Activated CD4-positive, alpha-beta T cell treated with anti-CD3 and anti-CD28 coated beads for 48 hours (primary cell): ENCODE data around the gene SESN3.
"Not testable (repeated sequence)": the region's sequence is repeated elsewhere in the genome, so short reads cannot be mapped to it uniquely, and the experiment has no call there.

Experiments used
- DNase-seq: peaks from one replicate; pipeline ENCODE4 v3.0.0-alpha.2; 2020

SESN3 gene, protein sequence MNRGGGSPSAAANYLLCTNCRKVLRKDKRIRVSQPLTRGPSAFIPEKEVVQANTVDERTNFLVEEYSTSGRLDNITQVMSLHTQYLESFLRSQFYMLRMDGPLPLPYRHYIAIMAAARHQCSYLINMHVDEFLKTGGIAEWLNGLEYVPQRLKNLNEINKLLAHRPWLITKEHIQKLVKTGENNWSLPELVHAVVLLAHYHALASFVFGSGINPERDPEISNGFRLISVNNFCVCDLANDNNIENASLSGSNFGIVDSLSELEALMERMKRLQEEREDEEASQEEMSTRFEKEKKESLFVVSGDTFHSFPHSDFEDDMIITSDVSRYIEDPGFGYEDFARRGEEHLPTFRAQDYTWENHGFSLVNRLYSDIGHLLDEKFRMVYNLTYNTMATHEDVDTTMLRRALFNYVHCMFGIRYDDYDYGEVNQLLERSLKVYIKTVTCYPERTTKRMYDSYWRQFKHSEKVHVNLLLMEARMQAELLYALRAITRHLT

DNA sequence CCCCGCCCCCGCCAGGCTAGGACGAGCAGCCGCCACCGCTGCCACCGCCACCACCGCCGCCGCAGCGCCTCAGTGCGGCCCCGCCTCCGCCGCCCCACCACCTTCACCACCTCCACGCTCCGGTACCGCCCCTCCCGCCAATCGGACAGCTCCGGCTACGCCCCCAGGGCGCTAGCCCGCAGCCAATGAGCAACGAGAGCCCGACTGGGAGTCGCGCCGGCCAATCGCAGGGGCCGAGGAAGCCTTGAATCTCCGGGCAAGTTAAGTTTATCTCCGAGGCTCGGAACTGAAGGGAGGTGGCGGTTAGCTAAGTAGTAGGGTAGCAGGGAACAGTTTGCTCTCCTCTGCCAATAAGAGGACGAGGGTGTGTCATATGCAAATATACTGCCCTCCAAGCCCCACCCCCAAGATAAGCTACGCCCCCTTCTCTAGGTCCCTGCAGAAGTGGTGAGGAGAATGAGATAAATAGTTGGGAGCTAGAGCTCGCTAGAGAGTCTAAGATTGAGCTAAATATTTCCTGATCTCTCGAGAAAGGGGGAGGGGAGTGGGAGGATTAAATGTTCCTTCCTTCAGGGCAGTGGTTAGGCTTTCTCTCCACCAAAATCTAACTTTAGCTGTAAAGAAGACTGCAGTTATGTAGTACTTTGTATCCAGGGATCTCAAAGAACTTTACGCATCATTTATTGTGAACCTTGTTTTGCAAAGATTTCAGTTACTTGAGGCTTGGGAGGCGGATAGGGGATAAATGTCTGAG, at the start of gene SESN3:
Gene SESN3 (minus strand): TSS at position 76 of the 754 bp plus-strand sequence. CDS start 342 bp downstream, outside the sequence.
- DNase-seq = peak; percentile 98

DNA sequence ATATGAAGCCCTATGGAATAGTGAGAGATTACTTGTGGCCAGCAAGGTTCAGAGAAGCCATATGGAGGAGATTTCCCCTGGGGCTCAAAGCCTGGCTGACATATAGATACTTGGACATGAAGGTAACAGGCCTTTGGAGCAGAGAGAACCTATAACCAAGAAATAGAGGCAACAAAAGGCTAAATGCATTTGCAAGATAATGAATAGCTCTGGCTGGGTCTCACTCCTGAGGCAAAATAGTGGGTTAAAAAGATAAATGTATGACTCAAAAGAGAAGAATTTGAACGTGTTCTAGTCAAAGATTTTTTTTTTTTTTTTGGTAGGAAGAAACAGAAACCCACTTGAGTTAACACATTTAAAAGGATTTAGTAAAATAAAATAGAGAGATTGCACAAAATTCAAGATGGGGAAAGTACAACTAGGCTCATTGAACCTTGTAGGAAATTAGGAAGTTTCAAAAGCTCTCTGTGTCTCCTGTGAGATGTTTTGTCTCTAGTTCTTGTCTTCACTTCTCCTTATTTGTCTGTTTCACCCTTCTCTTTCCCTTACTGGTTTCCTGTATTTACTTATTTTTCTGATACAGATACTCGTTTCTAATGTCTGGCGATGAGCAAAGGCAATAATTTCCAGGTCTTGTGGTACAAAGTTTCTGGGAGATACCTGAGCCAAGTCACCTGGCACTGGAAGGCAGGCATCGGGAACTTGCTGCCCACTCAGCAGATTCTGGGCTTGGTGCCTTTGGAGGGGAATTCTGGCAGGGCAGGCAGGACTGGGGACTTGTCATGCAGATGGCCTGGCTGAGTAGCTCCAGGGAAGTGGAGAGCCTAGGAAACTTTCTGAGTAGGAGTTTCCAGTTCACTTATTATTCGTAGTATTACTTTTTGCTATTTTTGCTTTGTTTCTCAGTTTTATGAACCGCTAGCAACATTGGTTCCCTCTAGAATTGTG, 49.2 kb upstream of the SESN3 start:
- DNase-seq = no peak

DNA sequence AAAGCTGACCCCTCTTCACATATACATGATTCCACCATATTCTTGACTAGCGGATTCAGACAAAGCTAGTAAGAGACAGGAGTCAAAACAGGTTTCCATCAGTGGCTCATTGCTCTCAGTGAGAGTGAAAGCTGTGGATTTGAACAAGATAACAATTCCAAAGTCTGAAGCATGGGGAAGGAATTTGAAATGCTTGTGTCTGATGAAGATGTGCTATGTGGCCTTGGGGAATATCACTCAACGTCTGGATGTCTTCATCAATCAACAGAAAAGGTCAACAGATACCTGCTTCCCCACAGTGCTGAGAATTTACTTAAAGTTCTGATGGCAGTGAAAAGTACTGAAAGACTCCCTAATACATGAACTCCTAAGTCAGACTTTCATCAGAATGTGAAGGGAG, 46.9 kb upstream of the SESN3 start:
- no peak for DNase-seq

DNA sequence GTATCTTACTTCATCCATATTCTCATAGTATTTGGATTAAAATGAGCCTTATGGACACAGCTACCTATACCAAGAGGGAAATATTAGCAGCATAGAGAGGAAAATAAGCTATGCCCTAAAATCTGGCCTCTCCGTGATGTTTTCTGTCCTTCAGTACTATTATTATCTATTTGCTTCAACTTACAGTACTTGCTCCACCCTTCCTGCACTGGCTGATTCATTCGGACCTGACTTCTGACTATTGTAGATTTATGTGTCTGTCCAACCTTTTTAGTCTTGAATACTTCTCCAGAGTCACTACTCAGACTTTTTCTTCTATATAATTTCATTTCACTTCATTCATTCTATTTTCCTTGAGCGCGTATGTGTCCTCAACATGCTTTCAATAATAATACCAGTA, 45.1 kb upstream of the SESN3 start:
- no peak for DNase-seq

DNA sequence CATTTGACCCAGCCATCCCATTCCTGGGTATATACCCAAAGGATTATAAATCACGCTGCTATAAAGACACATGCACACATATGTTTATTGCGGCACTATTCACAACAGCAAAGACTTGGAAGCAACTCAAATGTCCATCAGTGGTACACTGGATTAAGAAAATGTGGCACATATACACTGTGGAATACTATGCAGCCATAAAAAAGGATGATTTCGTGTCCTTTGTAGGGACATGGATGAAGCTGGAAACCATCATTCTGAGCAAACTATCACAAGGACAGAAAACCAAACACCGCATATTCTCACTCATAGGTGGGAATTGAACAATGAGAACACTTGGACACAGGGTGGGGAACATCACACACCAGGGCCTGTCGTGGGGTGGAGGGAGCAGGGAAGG, 42.6 kb upstream of the SESN3 start:
- DNase-seq = not testable (repeated sequence)

DNA sequence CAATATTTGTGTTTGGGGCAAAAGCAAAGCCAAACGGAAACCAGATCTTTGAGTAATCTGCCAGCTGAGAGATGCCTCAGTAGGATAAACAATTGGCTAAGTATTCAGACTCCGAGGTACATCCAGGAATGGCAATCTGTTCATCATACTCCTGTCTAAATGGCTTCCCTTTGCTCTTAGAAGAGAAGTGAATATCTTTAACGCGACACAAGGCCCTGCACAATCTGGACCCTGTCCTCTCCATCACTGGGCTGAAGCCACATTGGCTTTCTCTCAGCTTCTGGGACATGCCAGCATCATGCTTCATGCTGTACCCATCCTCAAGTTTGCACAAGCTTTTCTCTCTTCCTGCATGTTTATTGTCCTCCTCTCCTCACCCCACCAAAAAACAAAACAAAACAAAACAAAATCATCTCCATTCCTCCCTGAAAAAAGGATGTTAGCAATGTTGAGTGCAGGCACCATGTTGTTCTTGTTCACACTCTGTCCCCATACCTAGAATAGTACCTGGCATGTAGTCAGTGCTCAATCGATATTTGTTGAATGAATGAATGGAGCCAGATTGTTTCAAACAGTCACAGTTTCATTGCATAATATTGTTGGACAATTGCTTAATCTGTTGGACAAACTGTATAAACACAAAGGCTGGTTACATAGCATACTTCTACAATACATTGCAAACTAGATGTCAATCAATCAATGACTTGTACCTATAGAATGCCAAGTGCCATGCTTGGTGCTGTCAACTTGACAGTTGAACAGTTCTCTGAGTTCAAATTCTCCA, 38.2 kb upstream of the SESN3 start:
- no peak for DNase-seq

DNA sequence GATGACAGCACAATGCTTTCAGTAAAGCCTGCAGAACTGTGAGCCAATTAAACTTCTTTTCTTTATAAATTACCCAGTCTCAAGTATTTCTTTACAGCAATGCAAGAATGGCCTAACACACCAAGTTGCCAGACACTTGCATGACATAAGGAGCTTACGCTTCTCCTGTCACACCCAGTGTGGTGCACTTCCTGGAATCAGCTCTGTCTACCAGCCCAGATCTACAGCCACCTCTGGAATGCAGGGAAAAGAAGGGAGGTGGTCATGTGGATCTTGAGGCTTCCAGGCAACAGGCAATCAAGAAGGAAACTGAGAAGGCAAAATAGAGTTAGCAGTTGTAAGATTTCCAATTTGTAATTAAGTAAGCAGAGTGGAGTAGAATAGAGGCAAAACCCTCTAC, 37.4 kb upstream of the SESN3 start:
- no peak for DNase-seq

DNA sequence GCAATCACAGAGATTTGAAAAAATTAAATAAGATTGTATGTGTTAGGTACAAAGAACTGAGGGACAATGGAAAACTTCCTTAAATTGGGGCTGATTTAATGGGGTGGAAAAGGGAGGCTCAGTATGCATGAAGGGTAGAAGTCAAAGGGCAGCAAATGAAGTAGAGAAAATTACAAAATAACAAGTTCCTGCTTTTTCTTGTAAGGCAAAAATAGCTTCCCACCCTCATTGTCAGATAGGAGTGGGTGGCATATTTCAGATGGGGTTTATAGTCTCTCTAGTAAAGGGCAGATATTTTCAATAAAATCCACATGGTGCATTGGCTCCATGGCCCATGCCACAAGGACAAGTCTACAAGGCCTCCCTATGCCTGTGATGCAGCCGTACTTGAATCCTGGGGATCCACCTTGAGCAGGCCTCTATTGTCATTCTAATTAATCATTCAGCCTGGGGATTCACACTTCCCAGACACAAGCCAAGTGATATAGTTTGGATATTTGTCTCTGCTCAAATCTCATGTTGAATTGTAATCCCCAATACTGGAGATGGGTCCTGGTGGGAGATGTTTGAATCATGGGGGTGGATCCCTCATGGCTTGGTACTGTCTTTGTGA, 36.7 kb upstream of the SESN3 start:
- DNase-seq = no peak

DNA sequence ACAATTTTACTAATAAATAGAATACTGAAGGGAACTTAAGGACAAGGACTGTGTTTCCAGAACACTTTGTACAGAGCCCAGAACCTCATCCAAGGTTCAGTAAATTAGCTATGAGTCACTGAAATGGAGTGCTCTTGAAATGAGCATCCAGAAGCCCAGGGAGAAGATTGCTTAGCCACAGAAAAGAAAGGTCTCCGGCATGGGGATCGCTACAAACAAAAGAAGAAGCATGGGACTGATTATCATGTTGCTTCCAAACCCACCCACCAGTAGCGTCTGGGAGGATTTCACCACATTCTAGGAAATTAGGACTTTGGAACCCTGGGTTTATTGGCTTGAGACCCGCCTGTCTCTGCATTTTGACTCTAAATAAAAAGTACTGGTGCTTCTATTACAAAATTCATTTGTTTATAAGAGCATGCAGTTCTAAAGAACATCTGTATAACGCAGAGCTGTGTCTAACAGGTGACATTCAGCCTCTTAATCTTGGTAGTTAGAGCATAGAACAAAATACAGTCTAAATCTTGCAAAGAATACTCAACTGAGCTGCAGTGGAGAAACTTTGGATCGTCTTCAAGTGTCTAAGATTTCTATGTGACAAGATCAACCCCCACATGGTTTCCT, 35.9 kb upstream of the SESN3 start:
- DNase-seq = no peak

DNA sequence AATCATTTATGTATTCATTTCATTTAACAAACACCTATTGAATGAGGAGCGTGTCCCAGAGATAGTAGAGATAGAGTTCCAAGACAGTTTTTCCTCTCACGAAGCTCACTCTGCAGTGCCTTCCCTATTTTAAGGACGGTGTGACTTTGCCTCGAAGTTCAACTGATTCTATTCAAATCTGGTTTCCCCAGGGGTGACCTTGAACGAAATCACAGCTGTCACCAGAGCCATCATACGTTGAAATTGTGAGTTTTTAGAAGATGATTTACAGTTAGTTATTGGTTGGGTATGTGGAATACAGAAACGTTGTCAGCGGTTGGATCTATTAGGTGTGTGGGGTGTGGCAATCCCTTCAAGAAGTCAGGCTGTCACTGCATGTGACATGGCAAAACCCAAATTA, 33.9 kb upstream of the SESN3 start:
- DNase-seq = no peak

DNA sequence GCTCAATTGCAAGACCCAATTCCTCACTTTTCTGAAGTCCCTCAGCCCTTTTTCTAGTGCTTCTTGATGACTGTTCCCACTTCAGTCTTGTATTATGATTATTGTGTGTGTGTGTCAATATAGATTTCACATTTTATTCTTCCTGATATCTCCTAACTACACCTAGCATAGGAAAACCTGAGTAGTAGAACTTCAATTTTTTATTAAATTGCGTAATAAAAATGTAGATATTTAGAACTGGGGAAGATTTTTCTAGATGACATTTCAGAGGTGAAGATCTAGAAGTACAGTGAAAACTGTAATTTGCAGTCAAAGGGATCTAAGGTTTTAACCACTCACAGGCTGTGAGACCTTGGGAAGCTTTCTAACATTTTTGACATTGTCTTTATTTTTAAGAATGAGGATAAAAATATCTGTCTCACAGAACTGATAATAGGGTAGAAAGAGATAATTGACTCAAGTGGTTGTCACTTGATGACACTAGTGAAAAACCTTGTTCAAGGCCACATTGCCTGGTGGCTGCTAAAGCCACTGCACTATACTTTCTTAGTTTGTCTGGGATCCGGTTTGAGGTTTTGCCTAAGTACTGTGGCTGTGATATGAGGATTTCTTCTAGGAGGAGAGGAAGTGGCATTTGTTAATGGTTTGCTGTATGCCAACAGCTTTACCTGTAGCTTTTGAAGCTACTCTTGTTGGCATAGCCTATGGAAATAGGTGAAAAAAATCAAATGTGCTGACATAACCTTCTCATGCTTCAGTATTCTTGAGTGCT, 32.2 kb upstream of the SESN3 start:
- DNase-seq = no peak

DNA sequence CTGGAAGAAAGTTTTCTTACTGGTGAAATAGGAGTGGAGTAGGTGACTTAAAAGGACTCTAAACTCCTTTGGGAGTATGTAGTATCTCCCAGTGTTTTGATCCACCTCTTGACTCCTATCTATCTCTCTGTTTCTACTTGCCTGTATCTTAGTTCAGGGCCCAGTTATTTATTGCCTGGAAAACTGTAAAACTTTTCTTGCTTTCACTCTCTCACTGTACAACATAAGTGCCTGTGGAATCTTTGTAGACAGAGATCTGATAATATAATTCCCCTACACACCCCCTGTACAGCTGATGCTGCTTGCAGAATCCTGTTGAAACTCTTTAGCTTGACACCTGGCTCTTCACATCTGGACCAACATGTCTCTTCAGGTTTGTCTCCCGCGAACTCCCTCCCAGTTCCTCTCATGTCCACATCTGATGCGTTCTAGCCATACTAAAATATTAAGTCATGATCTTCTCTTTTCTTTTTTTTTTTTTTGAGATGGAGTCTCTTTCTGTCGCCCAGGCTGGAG, 26.5 kb upstream of the SESN3 start:
- no peak for DNase-seq

DNA sequence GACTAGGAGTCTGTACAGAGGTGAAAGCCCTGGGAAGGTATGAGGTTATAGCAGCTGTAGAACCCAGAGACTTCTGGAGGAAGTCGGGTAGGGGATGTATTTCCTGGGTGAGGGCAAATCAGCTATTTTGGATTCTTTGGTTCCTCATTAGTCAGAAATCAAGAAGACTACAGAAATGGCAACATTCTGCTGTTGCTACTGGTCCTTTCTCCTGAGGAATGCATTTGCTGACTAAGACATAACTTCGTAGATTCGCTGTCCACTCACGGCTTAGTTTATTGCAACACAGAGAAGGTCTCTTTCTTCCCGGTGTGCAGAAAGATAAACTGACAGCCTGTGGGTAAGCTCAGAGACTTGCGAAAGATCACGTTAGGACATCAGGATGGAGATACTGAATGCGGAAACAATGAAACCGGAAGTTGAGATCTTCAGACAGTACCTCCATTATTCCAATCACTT, 25.3 kb upstream of the SESN3 start:
- DNase-seq = no peak

DNA sequence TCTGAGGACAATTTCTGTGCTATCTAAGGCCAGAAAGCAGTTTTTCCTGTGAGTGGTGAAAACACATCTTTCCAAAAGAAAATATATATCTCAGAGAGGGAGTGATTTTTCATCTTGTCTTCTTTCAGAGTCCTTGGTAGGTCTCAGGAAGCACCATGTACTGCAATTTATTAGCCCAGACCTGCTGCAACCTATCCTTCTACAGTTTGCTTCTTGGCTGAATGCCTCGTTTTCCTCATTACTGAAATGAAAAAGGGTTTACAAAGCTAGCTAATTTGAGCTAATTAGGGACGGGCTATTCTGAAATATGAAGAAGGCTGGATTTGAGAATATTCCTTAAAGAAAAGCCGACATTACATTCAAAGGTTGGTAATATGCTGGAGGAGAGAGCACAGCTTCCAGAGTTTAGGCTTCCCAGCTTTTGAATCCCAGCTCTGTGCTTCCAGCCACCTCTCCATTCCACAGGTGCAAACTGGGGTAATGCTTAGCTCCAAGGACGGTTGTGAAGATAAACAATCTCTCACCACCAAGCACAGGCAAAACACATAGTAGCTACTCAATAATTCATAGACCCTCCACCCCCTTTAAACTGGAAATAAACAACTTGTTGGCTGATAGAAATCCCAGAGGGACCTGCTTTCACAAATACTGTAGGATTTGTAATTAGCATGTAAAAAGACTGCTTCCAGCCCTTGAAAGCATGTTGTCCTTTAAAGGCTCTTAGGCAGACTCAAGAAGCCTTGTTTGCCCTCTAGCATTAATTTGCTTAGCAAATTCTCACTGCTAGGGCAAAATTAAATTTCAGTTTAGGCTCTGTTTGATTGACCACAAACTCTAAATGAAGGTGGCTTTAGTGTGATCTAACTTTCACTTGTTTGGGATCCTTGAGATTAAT, 24.5 kb upstream of the SESN3 start:
- DNase-seq = no peak

DNA sequence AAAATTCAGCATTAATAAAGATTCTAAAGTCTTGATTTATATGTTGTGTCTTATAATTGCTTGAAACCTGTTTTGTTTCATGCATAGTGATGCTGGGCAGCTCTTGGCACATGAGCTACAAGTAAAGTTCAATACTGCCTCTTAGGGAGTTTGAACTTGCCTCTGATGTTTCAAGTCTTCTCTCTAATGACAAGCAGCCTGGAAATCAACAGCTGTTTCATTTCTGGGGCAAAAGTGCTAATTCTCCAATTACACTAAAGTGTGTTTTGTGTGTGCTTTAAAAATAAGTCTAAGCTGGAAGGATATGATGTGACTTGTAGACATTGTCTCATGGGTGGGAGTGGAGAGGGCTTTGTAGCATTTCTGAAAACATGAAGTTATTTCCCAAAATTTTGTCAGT, 23.7 kb upstream of the SESN3 start:
- no peak for DNase-seq

DNA sequence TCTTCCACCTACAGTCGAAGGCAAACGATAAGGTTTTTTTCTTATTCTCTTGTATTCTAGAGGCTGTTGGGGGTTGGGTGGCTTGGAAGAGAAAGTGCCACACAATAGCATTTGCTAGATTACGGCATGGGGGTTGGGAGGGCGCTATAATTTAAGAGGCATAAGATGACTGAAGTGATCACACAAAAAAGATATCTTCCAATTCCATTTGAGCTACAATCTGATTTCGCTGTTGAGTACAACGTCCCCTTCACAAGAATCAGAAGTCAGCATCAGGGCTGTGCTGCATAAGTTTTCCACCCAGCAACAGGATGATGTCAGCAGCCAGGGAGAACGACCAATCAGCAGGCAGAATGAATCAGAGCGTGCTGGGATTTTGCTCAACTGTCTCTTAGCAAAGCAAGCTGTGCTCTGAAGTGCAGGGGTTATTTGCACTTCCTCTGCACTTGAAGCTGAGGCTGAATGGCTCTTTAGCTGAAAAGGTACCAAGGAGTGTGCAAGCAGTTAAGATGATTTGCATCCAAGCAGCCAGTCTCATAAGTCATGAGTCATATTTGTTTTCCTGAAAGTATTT, 23.2 kb upstream of the SESN3 start:
- peak; percentile 84 for DNase-seq

DNA sequence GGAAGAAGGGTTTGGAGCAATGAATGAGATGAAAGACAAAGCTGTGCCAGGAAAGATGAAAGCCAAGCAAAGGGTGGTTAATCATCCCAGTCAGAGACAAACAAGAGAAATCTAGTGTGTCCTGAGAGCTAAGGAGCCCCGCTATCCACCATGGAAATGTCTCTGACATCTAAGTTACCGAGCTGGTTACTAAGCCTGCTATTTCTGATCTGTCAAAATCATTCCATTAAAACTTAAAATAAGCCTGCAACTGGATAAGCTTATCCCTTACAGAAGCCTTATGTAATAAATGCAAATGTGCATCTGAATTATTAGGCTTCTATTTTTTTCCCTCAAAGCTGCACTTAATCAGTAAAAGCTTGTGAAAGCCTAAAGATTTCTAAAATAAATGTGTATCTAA, 22.1 kb upstream of the SESN3 start:
- no peak for DNase-seq

DNA sequence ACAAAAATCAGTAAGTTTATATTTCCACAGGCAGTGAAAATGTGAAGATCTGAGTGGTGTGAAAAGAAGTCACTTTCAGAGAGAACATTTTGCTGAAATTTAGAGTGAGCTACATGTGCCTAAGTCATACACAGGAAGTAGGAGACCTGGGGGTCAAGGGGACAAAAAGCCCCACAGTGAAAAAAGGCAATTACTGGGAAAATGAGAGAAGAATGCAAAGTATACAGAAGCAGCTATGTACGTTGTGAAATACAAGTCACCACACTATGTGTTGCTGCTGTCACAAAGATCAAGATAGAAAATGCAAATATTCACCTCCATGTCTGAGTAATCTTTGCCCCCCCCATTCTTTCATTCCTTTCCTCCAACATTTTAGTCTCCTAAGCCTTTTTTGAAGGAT, 21.6 kb upstream of the SESN3 start:
- DNase-seq = no peak

DNA sequence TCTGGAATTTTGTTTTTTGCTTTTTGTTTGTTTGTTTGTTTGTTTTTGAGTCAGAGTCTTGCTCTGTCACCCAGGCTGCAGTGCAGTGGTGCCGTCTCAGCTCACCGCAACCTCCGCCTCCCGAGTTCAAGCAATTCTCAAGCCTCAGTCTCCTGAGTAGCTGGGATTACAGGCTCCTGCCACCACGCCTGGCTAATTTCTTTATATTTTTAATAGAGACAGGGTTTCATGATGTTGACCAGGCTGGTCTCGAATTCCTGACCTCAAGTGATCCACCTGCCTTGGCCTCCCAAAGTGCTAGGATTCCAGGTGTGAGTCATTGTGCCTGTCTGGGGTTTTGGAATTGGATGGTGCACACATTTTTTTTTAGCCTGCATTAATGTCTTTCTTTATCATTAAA, 20.9 kb upstream of the SESN3 start:
- not testable (repeated sequence) for DNase-seq
